ENCODE measurements around the gene TRAPPC14. TPM values are rescaled to one million over a fixed set of nuclear protein-coding genes. Genes with fewer than 3 reads are reported as not detected.
A peak's percentile ranks its signal among the peaks of the same experiment; 100 is the strongest.
"Not testable (repeated sequence)": the region's sequence is repeated elsewhere in the genome, so short reads cannot be mapped to it uniquely, and the experiment has no call there.

The TRAPPC14 gene
- total RNA-seq, 2 donors from 2014 or later, result 46.2 to 52.7 TPM

DNA sequence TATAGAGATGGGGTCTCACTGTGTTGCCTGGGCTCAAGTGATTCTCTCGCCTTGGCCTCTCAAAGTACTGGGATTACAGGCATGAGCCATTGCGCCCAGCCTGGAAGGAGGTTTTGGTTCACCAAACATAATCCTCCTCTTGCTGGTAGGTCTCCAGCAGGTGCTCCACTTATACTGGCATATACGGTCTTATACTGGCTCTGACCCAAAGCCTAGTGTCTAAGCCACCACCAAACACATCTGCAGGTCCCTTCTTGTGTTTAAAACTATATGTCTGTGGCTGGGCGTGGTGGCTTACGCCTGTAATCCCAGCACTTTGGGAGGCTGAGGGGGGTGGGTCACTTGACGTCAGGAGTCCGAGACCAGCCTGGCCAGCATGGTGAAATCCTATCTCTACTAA is 26.4 kb downstream of the TRAPPC14 start:
- Mint-ChIP-seq H3K27ac (peak overlapping the region in 1 of 2 donors; percentile 39), H3K36me3 (no peaks in the 10 kb centered on the region), H3K4me3 (no peak overlapping the region), H3K9me3 (no peaks in the 10 kb centered on the region), H3K27me3 (peaks cover 0 to 3% of the 10 kb centered on the region in 2 donors), H3K4me1 (ENCODE audit: low read depth in 2 of 2) (peaks cover 12 to 15% of the 10 kb centered on the region in 2 donors)
- DNase-seq (ENCODE audit: low spot score), result no peak
- ATAC-seq, result no peak

DNA sequence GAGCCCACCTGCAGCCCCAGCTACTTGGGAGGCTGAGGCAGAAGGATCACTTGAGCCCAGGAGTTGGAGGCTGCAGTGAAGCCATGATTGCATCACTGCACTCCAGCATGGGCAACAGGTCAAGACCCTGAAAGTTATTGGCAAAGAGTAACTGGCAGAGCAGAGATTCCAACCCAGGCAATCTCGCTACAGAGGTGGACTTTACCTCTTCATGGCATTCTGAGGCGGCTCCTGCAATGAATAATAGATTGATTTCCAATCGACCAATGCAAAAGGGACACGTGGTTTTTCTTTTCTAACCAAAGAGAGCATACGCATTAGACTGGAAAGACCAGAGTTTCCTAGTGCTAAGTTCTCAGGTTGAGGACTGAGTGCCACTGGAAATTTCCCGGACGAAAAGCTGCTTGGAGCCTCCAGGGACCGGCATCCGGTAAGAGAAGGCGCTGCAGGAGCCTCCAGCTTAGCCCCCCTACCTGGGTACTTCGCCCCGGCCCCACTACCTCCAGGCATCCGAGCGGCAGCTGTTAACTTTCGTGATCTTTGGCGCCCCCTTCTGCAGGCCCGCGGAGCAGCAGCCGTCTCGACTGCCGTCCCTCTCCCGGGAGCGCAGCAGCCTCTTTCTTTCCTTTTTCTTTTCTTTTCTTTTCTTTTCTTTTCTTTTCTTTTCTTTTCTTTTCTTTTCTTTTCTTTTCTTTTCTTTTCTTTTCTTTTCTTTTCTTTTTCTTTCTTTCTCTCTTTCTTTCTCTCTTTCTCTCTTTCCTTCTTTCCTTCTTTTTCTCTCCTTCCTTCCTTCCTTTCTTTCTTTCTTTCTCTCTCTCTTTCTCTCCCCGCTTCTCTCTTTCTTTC is 27.7 kb downstream of the TRAPPC14 start:
- Mint-ChIP-seq H3K27ac (no peak overlapping the region), H3K27me3 (peaks cover 0 to 3% of the 10 kb centered on the region in 2 donors), H3K4me1 (ENCODE audit: low read depth in 2 of 2) (peaks cover 16 to 20% of the 10 kb centered on the region in 2 donors), H3K4me3 (peak overlapping the region; percentile 60), H3K36me3 (no peaks in the 10 kb centered on the region), H3K9me3 (no peaks in the 10 kb centered on the region)
- DNase-seq (ENCODE audit: low spot score), result peak; percentile 84
- ATAC-seq, result peak in 1 of 2 donors; percentile 53

DNA sequence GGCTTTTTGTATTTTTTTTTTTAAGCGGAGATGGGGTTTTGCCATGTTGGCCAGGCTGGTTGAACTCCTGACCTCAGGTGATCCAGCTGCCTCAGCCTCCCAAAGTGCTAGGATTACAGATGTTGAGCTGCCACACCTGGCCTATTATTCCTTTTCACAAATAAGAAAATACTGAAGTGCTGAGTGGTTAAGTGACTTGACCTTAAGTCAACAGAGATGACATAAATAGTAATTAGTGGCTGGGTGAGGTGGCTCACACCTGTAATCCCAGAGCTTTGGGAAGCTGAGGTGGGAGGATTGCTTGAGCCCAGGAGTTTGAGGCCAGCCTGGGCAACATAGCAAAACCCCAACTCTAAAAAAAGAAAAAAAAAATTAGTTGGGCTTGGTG is 28.3 kb downstream of the TRAPPC14 start:
- not testable (repeated sequence) for DNase-seq (ENCODE audit: low spot score); H3K9me3 Mint-ChIP-seq; H3K36me3 Mint-ChIP-seq; H3K27me3 Mint-ChIP-seq; H3K27ac Mint-ChIP-seq; H3K4me3 Mint-ChIP-seq; ATAC-seq
- peaks cover 20 to 22% of the 10 kb centered on the region in 2 donors for H3K4me1 Mint-ChIP-seq (ENCODE audit: low read depth in 2 of 2)

DNA sequence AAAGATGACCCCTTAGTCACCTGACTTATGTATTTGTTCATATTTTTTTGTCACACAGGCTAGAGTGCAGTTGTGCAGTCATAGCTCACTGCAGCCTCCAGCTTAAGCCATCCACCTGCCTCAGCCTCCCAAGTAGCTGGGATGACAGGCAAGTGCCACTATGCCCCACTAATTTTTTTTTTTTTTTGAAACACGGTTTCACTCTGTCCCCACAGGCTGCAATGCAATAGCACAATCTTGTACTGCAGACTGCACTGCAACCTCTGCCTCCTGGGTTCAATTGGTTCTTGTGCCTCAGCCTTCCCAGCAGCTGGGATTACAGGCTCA is 29.9 kb downstream of the TRAPPC14 start:
- H3K4me1 Mint-ChIP-seq (ENCODE audit: low read depth in 2 of 2), result peaks cover 25 to 31% of the 10 kb centered on the region in 2 donors
- H3K4me3 Mint-ChIP-seq, result peak overlapping the region; percentile 62
- H3K27me3 Mint-ChIP-seq, result no peaks in the 10 kb centered on the region
- H3K9me3 Mint-ChIP-seq, result no peaks in the 10 kb centered on the region
- no peak for ATAC-seq
- no peaks in the 10 kb centered on the region for H3K36me3 Mint-ChIP-seq
- no peak for DNase-seq (ENCODE audit: low spot score)
- H3K27ac Mint-ChIP-seq, result no peak overlapping the region

DNA sequence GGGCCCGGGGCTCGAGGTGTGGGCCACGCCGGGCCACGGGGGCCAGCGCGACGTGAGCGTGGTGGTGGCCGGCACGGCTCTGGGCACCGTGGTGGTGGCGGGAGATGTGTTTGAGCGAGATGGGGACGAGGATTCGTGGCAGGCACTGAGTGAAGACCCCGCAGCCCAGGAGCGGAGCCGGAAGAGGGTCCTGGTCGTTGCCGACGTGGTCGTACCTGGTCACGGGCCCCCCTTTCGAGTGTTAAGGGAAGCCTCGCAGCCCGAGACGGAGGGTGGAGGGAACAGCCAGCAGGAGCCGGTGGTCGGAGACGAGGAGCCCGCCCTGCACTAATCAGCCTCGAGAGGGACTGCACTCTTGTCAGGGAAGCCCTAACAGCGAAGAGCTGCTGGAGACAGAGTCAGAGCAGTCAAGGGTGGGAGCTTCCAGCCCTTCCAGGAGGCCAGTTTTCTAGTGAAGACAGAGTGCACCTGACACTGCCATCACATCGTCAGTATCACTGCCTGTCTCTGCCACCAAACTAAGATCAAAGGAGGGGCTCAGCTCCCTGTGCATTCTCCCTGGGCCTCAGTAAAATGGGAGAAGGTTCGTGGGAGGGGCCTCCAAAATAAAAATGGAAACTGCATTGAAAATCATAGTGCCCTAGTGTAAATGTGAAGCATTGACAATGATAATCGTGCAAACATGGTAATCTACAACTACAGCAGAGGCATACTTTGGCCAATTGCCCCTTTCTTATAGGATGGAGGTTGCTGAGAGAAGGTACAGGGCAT is 30.5 kb downstream of the TRAPPC14 start:
- Mint-ChIP-seq H3K4me3 (peak overlapping the region; percentile 62), H3K9me3 (no peaks in the 10 kb centered on the region), H3K27ac (no peak overlapping the region), H3K36me3 (no peaks in the 10 kb centered on the region), H3K4me1 (ENCODE audit: low read depth in 2 of 2) (peaks cover 25 to 31% of the 10 kb centered on the region in 2 donors), H3K27me3 (no peaks in the 10 kb centered on the region)
- no peak for DNase-seq (ENCODE audit: low spot score)
- ATAC-seq, result no peak

DNA sequence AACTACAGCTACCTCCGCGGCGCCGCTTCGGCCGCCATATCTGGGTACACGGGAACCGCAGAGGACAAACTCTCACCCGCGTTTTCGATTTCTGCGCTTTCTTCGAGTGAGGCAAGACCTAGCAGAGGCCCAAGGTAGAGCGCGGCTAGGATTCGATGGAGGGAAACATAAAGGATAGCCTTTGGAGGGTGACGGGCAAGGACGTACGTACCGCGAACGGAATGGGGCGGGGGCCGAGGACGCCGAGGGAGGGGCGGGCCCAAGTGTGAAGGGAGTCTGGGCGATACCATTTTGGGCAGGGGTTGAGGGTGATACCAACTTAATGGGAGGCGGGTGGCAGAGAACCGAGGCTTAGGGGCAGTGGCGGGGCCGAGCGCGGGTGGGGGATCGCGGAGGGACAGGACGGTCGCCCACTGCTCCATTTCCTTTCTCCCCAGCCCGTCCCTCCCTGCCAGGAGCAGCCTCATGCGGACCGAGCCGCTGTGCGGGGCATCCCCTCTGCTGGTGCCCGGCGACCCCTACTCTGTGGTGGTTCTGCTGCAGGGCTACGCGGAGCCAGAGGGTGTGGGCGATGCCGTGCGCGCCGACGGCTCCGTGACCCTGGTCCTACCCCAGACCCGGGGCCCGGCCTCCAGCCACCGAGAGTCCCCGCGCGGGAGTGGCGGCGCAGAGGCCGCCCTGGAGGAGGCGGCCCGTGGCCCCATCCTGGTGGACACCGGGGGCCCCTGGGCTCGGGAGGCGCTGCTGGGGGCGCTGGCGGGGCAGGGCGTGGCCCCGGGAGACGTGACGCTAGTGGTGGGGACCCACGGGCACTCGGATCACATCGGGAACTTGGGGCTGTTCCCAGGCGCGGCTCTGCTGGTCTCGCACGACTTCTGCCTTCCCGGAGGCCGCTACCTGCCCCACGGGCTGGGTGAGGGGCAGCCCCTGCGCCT is 31.3 kb downstream of the TRAPPC14 start, which contains the start of gene MBLAC1:
MBLAC1 (plus strand) TSS at position 37 of the 935 bp plus-strand sequence; CDS start at position 466, 429 bp downstream.
- Mint-ChIP-seq H3K4me1 (ENCODE audit: low read depth in 2 of 2) (peaks cover 21 to 31% of the 10 kb centered on the region in 2 donors), H3K9me3 (no peaks in the 10 kb centered on the region), H3K36me3 (no peaks in the 10 kb centered on the region), H3K27me3 (no peaks in the 10 kb centered on the region), H3K4me3 (peak within 1 kb of the TSS; percentile 96), H3K27ac (peak within 1 kb of the TSS; percentile 94 to 97)
- ATAC-seq, result peak; percentile 92
- peak; percentile 89 for DNase-seq (ENCODE audit: low spot score)

DNA sequence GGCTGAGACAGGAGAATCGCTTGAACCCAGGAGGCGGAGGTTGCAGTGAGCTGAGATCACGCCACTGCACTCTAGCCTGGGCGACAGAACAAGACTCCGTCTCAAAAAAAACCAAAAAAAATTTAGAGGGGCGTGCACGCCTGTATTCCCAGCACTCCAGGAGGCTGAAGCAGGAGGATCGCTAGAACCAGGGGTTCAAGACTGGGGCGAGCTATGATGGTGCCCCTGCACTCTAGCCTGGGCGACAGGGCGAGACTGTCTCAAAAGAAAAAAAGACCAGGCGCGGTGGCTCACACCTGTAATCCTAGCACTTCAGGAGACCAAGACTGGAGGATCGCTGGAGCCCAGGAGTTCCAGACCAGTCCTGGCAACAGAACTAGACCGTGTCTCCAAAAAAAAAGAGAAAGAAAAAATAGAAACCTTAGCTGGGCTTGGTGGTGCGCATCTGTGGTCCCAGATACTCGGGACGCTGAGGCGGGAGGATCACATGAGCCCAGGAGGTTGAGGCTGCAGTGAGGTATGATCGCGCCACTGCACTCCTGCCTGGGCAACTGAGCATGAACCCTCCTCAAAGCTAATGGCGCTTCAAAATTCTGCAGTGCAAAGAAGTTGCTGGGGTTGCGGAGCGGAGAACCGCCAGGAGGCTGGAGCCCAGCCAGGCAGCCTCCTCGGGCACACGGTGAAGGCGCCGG is 32.1 kb downstream of the TRAPPC14 start:
- no peaks in the 10 kb centered on the region for H3K36me3 Mint-ChIP-seq
- ATAC-seq, result no peak
- no peaks in the 10 kb centered on the region for H3K9me3 Mint-ChIP-seq
- H3K27ac Mint-ChIP-seq, result peak overlapping the region; percentile 94 to 97
- H3K4me1 Mint-ChIP-seq (ENCODE audit: low read depth in 2 of 2), result peaks cover 17 to 27% of the 10 kb centered on the region in 2 donors
- no peaks in the 10 kb centered on the region for H3K27me3 Mint-ChIP-seq
- no peak for DNase-seq (ENCODE audit: low spot score)
- peak overlapping the region; percentile 96 for H3K4me3 Mint-ChIP-seq

DNA sequence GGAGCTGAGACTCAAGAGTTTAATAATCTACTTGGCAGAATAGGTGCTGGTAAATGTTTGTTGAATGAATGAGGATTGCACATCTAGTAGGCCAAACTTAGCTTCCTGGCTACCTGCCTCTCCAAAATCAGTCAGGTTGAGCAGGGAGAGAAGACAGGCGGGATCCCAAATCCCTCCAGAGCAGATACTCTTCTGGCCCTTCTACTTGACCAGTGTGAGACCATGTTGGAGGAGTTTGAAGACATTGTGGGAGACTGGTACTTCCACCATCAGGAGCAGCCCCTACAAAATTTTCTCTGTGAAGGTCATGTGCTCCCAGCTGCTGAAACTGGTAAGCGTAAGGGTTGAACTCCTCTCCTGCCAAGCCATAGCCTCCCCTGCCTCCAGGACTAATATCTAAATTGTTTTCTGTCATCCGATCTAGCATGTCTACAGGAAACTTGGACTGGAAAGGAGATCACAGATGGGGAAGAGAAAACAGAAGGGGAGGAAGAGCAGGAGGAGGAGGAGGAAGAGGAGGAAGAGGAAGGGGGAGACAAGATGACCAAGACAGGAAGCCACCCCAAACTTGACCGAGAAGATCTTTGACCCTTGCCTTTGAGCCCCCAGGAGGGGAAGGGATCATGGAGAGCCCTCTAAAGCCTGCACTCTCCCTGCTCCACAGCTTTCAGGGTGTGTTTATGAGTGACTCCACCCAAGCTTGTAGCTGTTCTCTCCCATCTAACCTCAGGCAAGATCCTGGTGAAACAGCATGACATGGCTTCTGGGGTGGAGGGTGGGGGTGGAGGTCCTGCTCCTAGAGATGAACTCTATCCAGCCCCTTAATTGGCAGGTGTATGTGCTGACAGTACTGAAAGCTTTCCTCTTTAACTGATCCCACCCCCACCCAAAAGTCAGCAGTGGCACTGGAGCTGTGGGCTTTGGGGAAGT is 34.0 kb downstream of the TRAPPC14 start:
- Mint-ChIP-seq H3K27ac (peak overlapping the region; percentile 37 to 94), H3K4me1 (ENCODE audit: low read depth in 2 of 2) (peaks cover 22 to 35% of the 10 kb centered on the region in 2 donors), H3K27me3 (no peaks in the 10 kb centered on the region), H3K9me3 (no peaks in the 10 kb centered on the region), H3K36me3 (no peaks in the 10 kb centered on the region), H3K4me3 (no peak overlapping the region)
- DNase-seq (ENCODE audit: low spot score) (no peak), ATAC-seq (no peak)

DNA sequence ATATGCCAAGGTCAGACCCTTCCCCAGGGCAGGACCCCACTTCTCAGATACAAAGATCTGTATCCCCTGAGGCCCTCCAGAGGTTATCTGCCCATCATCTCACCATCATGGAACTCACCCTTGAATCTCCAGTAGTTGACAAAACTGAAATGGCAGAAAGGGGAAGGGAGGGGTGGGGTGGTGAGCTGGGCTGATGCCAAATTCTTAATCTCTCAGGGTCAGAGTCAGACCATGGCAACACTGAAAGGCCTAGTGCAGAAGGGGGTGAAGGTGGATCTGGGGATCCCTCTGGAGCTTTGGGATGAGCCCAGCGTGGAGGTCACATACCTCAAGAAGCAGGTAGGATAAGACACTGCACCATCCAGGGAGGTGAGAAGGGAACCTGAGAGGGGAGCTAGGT is 36.0 kb downstream of the TRAPPC14 start:
- H3K27ac Mint-ChIP-seq, result no peak overlapping the region
- DNase-seq (ENCODE audit: low spot score) (no peak), ATAC-seq (no peak)
- no peak overlapping the region for H3K4me3 Mint-ChIP-seq
- no peaks in the 10 kb centered on the region for H3K27me3 Mint-ChIP-seq
- no peaks in the 10 kb centered on the region for H3K36me3 Mint-ChIP-seq
- peaks cover 29 to 41% of the 10 kb centered on the region in 2 donors for H3K4me1 Mint-ChIP-seq (ENCODE audit: low read depth in 2 of 2)
- no peaks in the 10 kb centered on the region for H3K9me3 Mint-ChIP-seq

DNA sequence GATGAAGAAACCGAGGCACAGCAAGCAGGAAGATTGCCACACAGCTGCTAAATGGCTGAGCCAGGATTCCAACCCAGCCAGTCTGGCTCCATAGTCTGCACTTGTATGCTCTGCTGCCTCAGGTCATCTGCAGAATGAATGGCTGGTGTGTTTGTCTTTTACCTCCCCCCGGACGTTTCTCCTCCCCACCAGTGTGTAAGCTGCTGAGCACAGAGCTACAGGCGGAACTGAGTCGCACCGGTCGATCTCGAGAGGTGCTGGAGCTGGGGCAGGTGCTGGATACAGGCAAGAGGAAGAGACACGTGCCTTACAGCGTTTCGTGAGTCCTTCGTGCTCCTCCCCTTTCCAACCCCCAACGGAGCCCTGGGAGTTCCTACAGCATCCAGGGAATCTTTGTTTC is 36.5 kb downstream of the TRAPPC14 start:
- Mint-ChIP-seq H3K4me3 (no peak overlapping the region), H3K27ac (no peak overlapping the region)
- no peak for ATAC-seq

DNA sequence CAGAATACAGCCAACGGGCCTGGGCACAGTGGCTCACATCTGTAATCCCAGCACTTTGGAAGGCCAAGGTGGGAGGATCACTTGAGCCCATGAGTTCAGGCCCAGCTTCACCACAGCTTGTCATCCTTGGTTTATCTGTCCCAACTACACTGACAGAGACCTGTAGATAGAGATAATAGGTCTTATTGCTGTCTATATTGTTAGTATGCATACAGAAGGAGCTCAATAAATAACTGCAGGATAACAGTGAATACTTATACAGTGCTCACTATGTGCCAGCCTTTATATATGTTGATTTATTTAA is 37.8 kb downstream of the TRAPPC14 start:
- no peak for DNase-seq (ENCODE audit: low spot score)
- peak overlapping the region; percentile 95 for H3K4me3 Mint-ChIP-seq
- H3K36me3 Mint-ChIP-seq, result no peaks in the 10 kb centered on the region
- H3K4me1 Mint-ChIP-seq (ENCODE audit: low read depth in 2 of 2), result peaks cover 33 to 36% of the 10 kb centered on the region in 2 donors
- H3K27me3 Mint-ChIP-seq, result no peaks in the 10 kb centered on the region
- H3K9me3 Mint-ChIP-seq, result no peaks in the 10 kb centered on the region
- ATAC-seq, result no peak
- H3K27ac Mint-ChIP-seq, result peak overlapping the region; percentile 99

More for the DNA sequence above, 36.5 kb downstream of the TRAPPC14 start:
- no peak for DNase-seq (ENCODE audit: low spot score)
- Mint-ChIP-seq H3K36me3 (no peaks in the 10 kb centered on the region), H3K27me3 (no peaks in the 10 kb centered on the region), H3K4me1 (ENCODE audit: low read depth in 2 of 2) (peaks cover 29 to 41% of the 10 kb centered on the region in 2 donors), H3K9me3 (no peaks in the 10 kb centered on the region)

All from natural killer cell treated with Interleukin-12 subunit alpha and Interleukin-12 subunit beta and Interleukin-15 and Interleukin-18, amount 100 ng/mL, for 72 hours (primary cell).